ENCODE results near the gene HELZ.

HELZ gene

GRCh38 chr17:67245073-67245693 lies at the start of gene HELZ:
Gene HELZ, minus strand, starts transcription at chr17:67245196. Its CDS starts 26,392 bp downstream, at chr17:67218804.
- no peak for TF ChIP-seq CTCF (IDR thresholded peaks at IDR 0.05)

GRCh38 chr17:67293251-67294203 lies 48.5 kb upstream of the HELZ start:
- peak; percentile 62 for TF ChIP-seq CTCF (IDR thresholded peaks at IDR 0.05)

- TF ChIP-seq CTCF (IDR thresholded peaks at IDR 0.05), result no peak
Observed at GRCh38 chr17:67290711-67291291, 45.8 kb upstream of the HELZ start.

DNA sequence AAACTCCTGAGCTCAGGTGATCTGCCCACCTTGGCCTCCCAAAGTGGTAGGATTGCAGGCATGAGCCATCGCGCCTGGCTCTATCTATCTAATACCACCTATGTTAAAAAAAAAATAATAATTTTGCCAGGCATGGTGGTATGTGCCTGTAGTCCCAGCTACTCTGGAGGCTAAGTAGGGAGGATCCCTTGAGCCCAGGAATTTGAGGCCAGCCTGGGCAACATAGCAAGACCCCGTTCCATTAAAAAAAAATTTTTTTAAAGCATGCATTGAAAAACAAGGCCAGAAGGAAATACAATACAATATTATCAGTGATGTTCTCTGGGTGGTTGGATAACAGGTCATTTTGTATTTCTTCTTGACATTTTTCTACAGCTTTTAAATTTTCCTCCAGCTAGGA lies 45.2 kb upstream of the HELZ start:
- TF ChIP-seq CTCF (IDR thresholded peaks at IDR 0.05), result no peak

DNA sequence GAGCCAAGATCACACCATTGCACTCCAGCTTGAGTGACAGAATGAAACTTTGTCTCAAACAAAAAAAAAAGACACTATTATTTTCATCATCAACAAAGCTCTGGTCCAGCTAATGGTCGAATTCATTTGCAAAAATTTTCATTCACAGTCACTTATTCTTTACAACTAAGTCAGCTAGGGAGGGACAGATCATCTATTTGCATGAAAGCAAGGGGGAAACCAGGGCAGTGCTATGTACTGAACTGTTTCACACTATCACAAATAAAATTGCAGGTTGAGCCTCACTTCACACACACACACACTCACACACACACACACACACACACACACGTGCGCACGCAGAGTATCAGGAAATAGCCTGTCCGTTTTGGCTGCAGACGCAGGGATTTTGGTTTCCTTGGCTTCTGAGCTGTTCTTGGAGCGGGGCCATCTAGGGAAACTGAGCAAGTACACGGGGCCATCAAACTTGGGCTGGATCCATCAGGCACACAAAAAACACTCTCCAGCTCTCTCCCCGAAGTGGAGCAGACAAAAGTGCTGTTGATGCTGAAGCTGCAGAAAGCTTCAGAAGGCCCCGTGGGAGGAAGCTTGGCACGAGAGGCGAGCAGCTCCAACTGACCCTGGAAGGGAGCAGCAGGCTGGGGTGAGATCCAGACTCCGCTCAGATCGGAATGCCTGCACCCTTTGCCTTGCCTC lies 44.3 kb upstream of the HELZ start:
- TF ChIP-seq CTCF (IDR thresholded peaks at IDR 0.05), result no peak

DNA sequence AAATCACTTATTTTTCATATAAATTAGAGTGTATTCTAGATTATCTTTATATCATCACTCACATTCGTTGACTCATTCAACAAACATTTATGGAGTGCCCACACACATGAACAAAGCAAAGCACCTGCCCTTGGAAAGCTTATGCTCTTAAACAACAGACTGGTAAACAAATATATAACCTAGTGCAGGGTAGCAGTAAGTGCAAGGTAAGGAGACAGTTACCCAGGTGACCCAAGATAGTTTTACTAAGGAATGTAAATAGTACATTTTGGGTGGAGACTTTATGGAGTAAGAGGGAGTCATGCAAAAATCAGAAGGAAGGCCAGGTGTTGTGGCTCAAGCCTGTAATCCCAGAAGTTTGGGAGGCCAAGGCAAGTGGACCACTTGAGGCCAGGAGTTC lies 40.4 kb upstream of the HELZ start:
- TF ChIP-seq CTCF (IDR thresholded peaks at IDR 0.05), result no peak
